ENCODE results near the gene OBP2B. TPM values are rescaled to one million over a fixed set of nuclear protein-coding genes. Genes with fewer than 3 reads are reported as not detected.

OBP2B gene
- total and polyA plus RNA-seq, 9 of the 15 experiments (the other 6 are each of a cell fraction or from before 2014, with no cell fraction given), result not detected

GRCh38 chr9:133181561-133181960, 27.5 kb downstream of the OBP2B start:
- H3K27ac ChIP-seq (ENCODE audit: extremely low read depth, low read depth, low read length), result no peak overlapping the region
- TF ChIP-seq SMAD4 (CRISPR knock-in tag; conservative IDR thresholded peaks at IDR 0.05), result no peak
- TF ChIP-seq DDX20 (tag; IDR thresholded peaks at IDR 0.05; ENCODE audit: low read depth), result no peak
- no peak for TF ChIP-seq CCNT2 (IDR thresholded peaks at IDR 0.05; ENCODE audit: borderline replicate concordance, extremely low read depth, insufficient read length, low read depth, low read length)
- no peak for TF ChIP-seq ID3 (CRISPR knock-in tag; IDR thresholded peaks at IDR 0.05)
- no peak for TF ChIP-seq ID3 (tag; IDR thresholded peaks at IDR 0.05)
- TF ChIP-seq KAT8 (IDR thresholded peaks at IDR 0.05; ENCODE audit: low read depth), result no peak
- TF ChIP-seq RBM39 (optimal IDR thresholded peaks at IDR 0.05; ENCODE audit: low read depth, low read length), result no peak
- TF ChIP-seq L3MBTL2 (IDR thresholded peaks at IDR 0.05), result no peak
- TF ChIP-seq KAT2B (IDR thresholded peaks at IDR 0.05; ENCODE audit: low read depth, low read length), result no peak
- TF ChIP-seq CBFB (CRISPR knock-in tag; IDR thresholded peaks at IDR 0.05), result no peak
- no peaks in the 10 kb centered on the region for H3K79me2 ChIP-seq (ENCODE audit: control insufficient read depth, insufficient read depth, low read length)
- no peak overlapping the region for H2AFZ ChIP-seq (ENCODE audit: low read depth, low read length)
- H3K4me2 ChIP-seq (ENCODE audit: insufficient read depth, low read length), result no peak overlapping the region
- intact Hi-C loops (cut with micrococcal nuclease) (loop anchor here (2.0 kb wide), 1 partner anchor 79 kb away; no protein-coding TSS in a partner anchor), in situ Hi-C loops (cut with MboI) (no loop called here)
- FAIRE-seq (no peak), DNase-seq (ENCODE audit: extremely low read depth in 1 of 4, low spot score in 3 of 4) (no peak), ATAC-seq (no peak)
- ChIA-PET POLR2A (interaction anchor here (1.2 kb wide), 1 partner anchor 42 kb away, joined by 3 read pairs; no protein-coding TSS in a partner anchor), CTCF (ENCODE audit: low intra/inter-chr PET ratio) (interaction anchor here (0.7 kb wide), 1 partner anchor 160 kb away, joined by 3 read pairs; no protein-coding TSS in a partner anchor)
- 17% methylated on average over 3 of the region's 3 CpGs for WGBS (ENCODE audit: insufficient coverage, low coverage, missing lambda C conversion rate)
- H4K20me1 ChIP-seq (replicated peaks; ENCODE audit: control insufficient read depth, insufficient read depth, low read length), result no peaks in the 10 kb centered on the region
- no peak overlapping the region for H3K4me3 ChIP-seq
- no peaks in the 10 kb centered on the region for H3K36me3 ChIP-seq (ENCODE audit: control insufficient read depth, insufficient read depth, low read length)
- H3K9me3 ChIP-seq (replicated peaks; ENCODE audit: control insufficient read depth, insufficient read depth, low read depth, low read length), result no peaks in the 10 kb centered on the region
- H3K27me3 ChIP-seq (ENCODE audit: control insufficient read depth in 2 of 2, insufficient read depth in 2 of 2, low read length in 2 of 2), result peaks cover 8 to 12% of the 10 kb centered on the region in 2 experiments; a peak in 4 of 5 replicates
- H3K4me1 ChIP-seq (replicated peaks in 1 of 2; ENCODE audit: control insufficient read depth in 2 of 2, insufficient read depth in 2 of 2, low read length in 2 of 2), result peaks cover 0 to 4% of the 10 kb centered on the region in 2 experiments; a peak in 1 of 5 replicates
- H3K9me1 ChIP-seq (ENCODE audit: control insufficient read depth, insufficient read depth, low read length), result no peaks in the 10 kb centered on the region
- H3K9ac ChIP-seq (ENCODE audit: insufficient read depth in 1 of 2, low read depth in 2 of 2, low read length in 2 of 2), result no peak overlapping the region
- BruUV-seq (replicated peaks), result no TSS peak

All from K562 (cell line).